HEK293T (cell line): ENCODE measurements around the gene EFHC1.

Experiments
- CTBP1 ChIP-seq: fragments of 450-650 bp; IDR thresholded peaks from 2 replicates; pipeline ENCODE4 v1.6.1; 2016; ENCODE audit warnings: borderline replicate concordance
- ELF4 ChIP-seq: fragments of 450-650 bp; IDR thresholded peaks from 2 replicates; pipeline ENCODE4 v1.6.1; 2017; ENCODE audit warnings: antibody characterized with exemption
- FOXA1 ChIP-seq: fragments of 450-650 bp; IDR thresholded peaks from 2 replicates; pipeline ENCODE4 v1.6.1; 2016; ENCODE audit warnings: mild to moderate bottlenecking
- L3MBTL2 ChIP-seq: fragments of 450-650 bp; conservative IDR thresholded peaks from 2 replicates; pipeline ENCODE4 v1.6.1; 2016; ENCODE audit warnings: mild to moderate bottlenecking
- LEF1 ChIP-seq: fragments of 450-650 bp; IDR thresholded peaks from 2 replicates; pipeline ENCODE4 v1.6.1; 2017; ENCODE audit warnings: mild to moderate bottlenecking, borderline replicate concordance
- NFRKB ChIP-seq: fragments of 450-650 bp; IDR thresholded peaks from 2 replicates; pipeline ENCODE4 v1.6.1; 2016; ENCODE audit warnings: mild to moderate bottlenecking, moderate library complexity
- SUZ12 ChIP-seq: fragments of 450-650 bp; IDR thresholded peaks from 2 replicates; pipeline ENCODE4 v1.6.1; 2016; ENCODE audit warnings: mild to moderate bottlenecking
- TARDBP ChIP-seq: fragments of 450-650 bp; IDR thresholded peaks from 2 replicates; pipeline ENCODE4 v1.6.1; 2016
- ZNF384 ChIP-seq: fragments of 450-650 bp; IDR thresholded peaks from 2 replicates; pipeline ENCODE4 v1.6.1; 2016

- TF ChIP-seq LEF1 = no peak
- no peak for TF ChIP-seq ZNF384
- TF ChIP-seq SUZ12 = no peak
- no peak for TF ChIP-seq ELF4
- TF ChIP-seq NFRKB = no peak
- no peak for TF ChIP-seq L3MBTL2
- TF ChIP-seq CTBP1 = no peak
- TF ChIP-seq FOXA1 = no peak
- no peak for TF ChIP-seq TARDBP
Observed at GRCh38 chr6:52536424-52536916, 116.3 kb downstream of the EFHC1 start.
